K562 (cell line): Measurements from ENCODE around the gene DHRS12. TPM values are rescaled to one million over a fixed set of nuclear protein-coding genes. Genes with fewer than 3 reads are reported as not detected.

ENCODE experiments used
- ATAC-seq: fragments of 200-7000 bp; cut with Tn5 transposase; 3 replicates; pipeline ENCODE4 v1.9.1; 2020; ENCODE audit warnings: moderate library complexity
- BruUV-seq: library from RNA; stranded (reverse); fragments of 400-500 nt; replicated peaks from 2 replicates; lab custom pipeline; 2021; lab: Mats Ljungman, UMichigan
- CTCF ChIA-PET: fragments of 300-600 bp; formaldehyde crosslinking; extraction: SDS; loops from one replicate; lab custom pipeline; 2021; ENCODE audit warnings: low intra/inter-chr PET ratio; lab: Yijun Ruan, JAX
- POLR2A ChIA-PET: fragments of 300-600, 350-650 bp; sonication (Branson Sonifier 250); formaldehyde crosslinking; extraction: SDS; loops from one replicate; lab custom pipeline; 2021; ENCODE audit warnings: antibody characterized with exemption, inconsistent platforms; lab: Yijun Ruan, JAX
- DNase-seq, 4 experiments: peaks; one replicate each; pipeline versions ENCODE4 v3.0.0 to v3.0.0-alpha.2; 2011 to 2018; ENCODE audit warnings: low spot score in 3 of 4, mixed read lengths in 3 of 4; ENCODE audit errors: extremely low read depth in 1 of 4
- FAIRE-seq: peaks from 2 replicates; lab custom pipeline; 2011; peaks lifted over from hg19 to GRCh38; lab: Jason Lieb, UNC
- H2AFZ ChIP-seq: 2 replicates; pipeline ENCODE4 v1.6.0; 2011; ENCODE audit warnings: low read depth, low read length, control low read depth, inconsistent platforms
- H3K27ac ChIP-seq: fragments of 200-600 bp; 3 replicates; pipeline ENCODE4 v1.8.0; 2011; ENCODE audit warnings: low read depth, mild to moderate bottlenecking, control low read depth, inconsistent platforms, low read length, moderate library complexity, mixed read lengths; ENCODE audit errors: extremely low read depth
- H3K27me3 ChIP-seq, 2 experiments: fragments of 300-600 bp in 1 of 2; 2 replicates in 1 of 2; 3 replicates in 1 of 2; pipeline versions ENCODE4 v1.6.0 to v1.8.0; 2011; ENCODE audit warnings: inconsistent platforms in 2 of 2, low read length in 2 of 2, mild to moderate bottlenecking in 1 of 2, mixed read lengths in 1 of 2, moderate library complexity in 1 of 2; ENCODE audit not compliant: control insufficient read depth in 2 of 2, insufficient read depth in 2 of 2
- H3K36me3 ChIP-seq: fragments of 300-600 bp; 3 replicates; pipeline ENCODE4 v1.8.0; 2011; ENCODE audit warnings: mild to moderate bottlenecking, low read length, inconsistent platforms; ENCODE audit not compliant: control insufficient read depth, insufficient read depth
- H3K4me1 ChIP-seq, 2 experiments: fragments of 200-600 bp in 1 of 2; replicated peaks in 1 of 2; 2 replicates in 1 of 2; 3 replicates in 1 of 2; pipeline versions ENCODE4 v1.5.1 to v1.8.0; 2011; ENCODE audit warnings: inconsistent platforms in 2 of 2, low read length in 2 of 2, mild to moderate bottlenecking in 1 of 2, mixed read lengths in 1 of 2, moderate library complexity in 1 of 2; ENCODE audit not compliant: control insufficient read depth in 2 of 2, insufficient read depth in 2 of 2
- H3K4me2 ChIP-seq: 2 replicates; pipeline ENCODE4 v1.6.1; 2011; ENCODE audit warnings: low read length, control low read depth, inconsistent platforms, mixed read lengths; ENCODE audit not compliant: insufficient read depth
- H3K4me3 ChIP-seq: fragments of 200-600 bp; sonication (generic), shearing (Covaris generic); 2 replicates; pipeline ENCODE4 v1.5.1; 2016; ENCODE audit warnings: control low read depth, inconsistent platforms
- H3K79me2 ChIP-seq: fragments of 200-600 bp; 3 replicates; pipeline ENCODE4 v1.8.0; 2011; ENCODE audit warnings: low read length, inconsistent platforms; ENCODE audit not compliant: control insufficient read depth, insufficient read depth
- H3K9ac ChIP-seq, 2 experiments: 2 replicates each; pipeline versions ENCODE4 v1.6.0 to v1.6.1; 2011; ENCODE audit warnings: low read depth in 2 of 2, low read length in 2 of 2, control low read depth in 1 of 2, inconsistent platforms in 1 of 2, mild to moderate bottlenecking in 1 of 2, mixed read lengths in 1 of 2; ENCODE audit not compliant: insufficient read depth in 1 of 2
- H3K9me1 ChIP-seq: one replicate; pipeline ENCODE4 v1.6.0; 2011; ENCODE audit warnings: inconsistent platforms, mild to moderate bottlenecking, low read length, moderate library complexity; ENCODE audit not compliant: control insufficient read depth, insufficient read depth
- H3K9me3 ChIP-seq: replicated peaks from 2 replicates; pipeline ENCODE4 v1.5.1; 2011; ENCODE audit warnings: low read depth, low read length, inconsistent platforms; ENCODE audit not compliant: control insufficient read depth, insufficient read depth
- H4K20me1 ChIP-seq: replicated peaks from 2 replicates; pipeline ENCODE4 v1.6.1; 2011; ENCODE audit warnings: low read length, inconsistent platforms, mixed read lengths; ENCODE audit not compliant: control insufficient read depth, insufficient read depth
- CC2D1A ChIP-seq: fragments of 450-650 bp; IDR thresholded peaks from 2 replicates; pipeline ENCODE4 v1.6.1; 2017; ENCODE audit warnings: mild to moderate bottlenecking
- GTF2F1 ChIP-seq: IDR thresholded peaks from 2 replicates; pipeline ENCODE4 v1.6.1; 2011; ENCODE audit warnings: low read depth, low read length, improper control_type of control experiment
- LARP7 ChIP-seq: fragments of 450-650 bp; IDR thresholded peaks from 2 replicates; pipeline ENCODE4 v1.6.1; 2016
- MAZ ChIP-seq, 2 experiments: fragments of 450-650 bp in 1 of 2; sonication (generic) in 1 of 2; formaldehyde crosslinking; IDR thresholded peaks in 1 of 2; conservative IDR thresholded peaks in 1 of 2; 2 replicates each; pipeline versions ENCODE4 v1.4.0 to v1.5.0; 2020; ENCODE audit warnings: mild to moderate bottlenecking in 1 of 2, missing genetic modification reagents in 1 of 2
- RAD51 ChIP-seq: fragments of 450-650 bp; IDR thresholded peaks from 2 replicates; pipeline ENCODE4 v1.7.1; 2016; ENCODE audit warnings: low read depth, mild to moderate bottlenecking, borderline replicate concordance
- SNIP1 ChIP-seq: fragments of 450-650 bp; IDR thresholded peaks from 2 replicates; pipeline ENCODE4 v1.7.1; 2017; ENCODE audit warnings: low read depth, mild to moderate bottlenecking
- ZNF282 ChIP-seq: sonication (generic); formaldehyde crosslinking; IDR thresholded peaks from 2 replicates; pipeline ENCODE4 v1.8.1; 2023; ENCODE audit warnings: missing genetic modification reagents
- WGBS: fragments of 100-300 bp; shearing (Covaris generic); methylation state at CpG from one replicate; pipeline ENCODE4 v1.1.6; 2016; ENCODE audit warnings: low coverage, mixed read lengths; ENCODE audit not compliant: insufficient coverage; ENCODE audit errors: missing lambda C conversion rate; 5-methylcytosine and 5-hydroxymethylcytosine counted together
- in situ Hi-C: fragments of 300-500 bp; cut with MboI; formaldehyde crosslinking; loops from 4 replicates; pipeline ENCODE4 v1.15.0; 2018; ENCODE audit warnings: inconsistent platforms, mixed read lengths
- intact Hi-C: fragments of 100-400 bp; cut with micrococcal nuclease; formaldehyde crosslinking; loops from 2 replicates; pipeline ENCODE4 v1.14.2; 2022
- polyA plus RNA-seq, 8 experiments: library from polyadenylated mRNA; depleted of rRNA in 4 of 8; stranded (reverse) in 5 of 8; unstranded in 3 of 8; fragments of >200 nt; fragmentation: Nextera tagmentation in 2 of 8; fragmentation: Illumina TruSeq in 1 of 8; extraction: Ambion mirVana in 2 of 8; extraction: Trizol in 1 of 8; gene quantifications; 2 replicates each; pipeline versions ENCODE4 v1.2.1 to v1.2.3, GENCODE V29; 2011 to 2014; ENCODE audit warnings: inconsistent platforms in 1 of 8, missing spikeins in 1 of 8
- total RNA-seq, 7 experiments: library from RNA; depleted of rRNA in 6 of 7; stranded (reverse); fragments of >200 nt in 6 of 7; fragmentation: Illumina TruSeq in 2 of 7; extraction: Trizol in 2 of 7; gene quantifications; 2 replicates each; pipeline versions ENCODE4 v1.2.1 to v1.2.3, GENCODE V29; 2011 to 2021; ENCODE audit warnings: low replicate concordance in 1 of 7
- TF ChIP-seq, protein P1 (sequence below): fragments of 250-450 bp; sonication (Bioruptor Pico); IDR thresholded peaks from 2 replicates; pipeline ENCODE4 v1.9.0; 2021; ENCODE audit warnings: mild to moderate bottlenecking, inconsistent platforms
- TF ChIP-seq, protein P2 (sequence below): fragments of 250-450 bp; sonication (Bioruptor Pico); IDR thresholded peaks from 2 replicates; pipeline ENCODE4 v1.8.0; 2022; ENCODE audit warnings: inconsistent platforms, mild to moderate bottlenecking, moderate library complexity, borderline replicate concordance
- TF ChIP-seq, protein P3 (sequence below): fragments of 250-450 bp; sonication (Bioruptor Pico); IDR thresholded peaks from 2 replicates; pipeline ENCODE4 v1.5.0; 2020; ENCODE audit warnings: mild to moderate bottlenecking

DHRS12 gene
- total and polyA plus RNA-seq, 9 of the 15 experiments (the other 6 are each of a cell fraction or from before 2014, with no cell fraction given) = 0.62 to 2.7 (median 0.98) TPM

DNA sequence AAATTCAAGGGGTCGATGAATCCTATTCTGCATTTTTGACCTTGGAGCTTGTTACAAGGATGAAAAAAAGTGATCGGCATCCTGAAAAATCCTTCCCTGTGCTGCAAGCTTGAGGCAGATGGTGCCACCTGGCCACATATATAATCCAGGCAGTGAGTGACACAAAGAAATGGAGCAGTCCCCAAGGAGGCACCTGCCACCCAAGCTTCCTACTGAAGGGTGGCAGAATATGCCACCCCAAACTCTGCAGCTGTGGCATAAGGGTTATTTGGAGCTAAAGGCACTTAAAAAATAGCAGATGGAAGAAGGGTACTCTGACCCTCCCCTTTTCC is 25.6 kb upstream of the DHRS12 start:
- DNase-seq = no peak
- in situ Hi-C loops = loop anchor here (10.0 kb wide), 1 partner anchor 295 kb away; the partner anchor contains the start of gene NEK5
- Histone ChIP-seq H3K9ac (no peak overlapping the region), H3K27me3 (peaks cover 2 to 36% of the 10 kb centered on the region in 2 experiments; a peak in 3 of 5 replicates), H3K36me3 (no peaks in the 10 kb centered on the region), H3K4me2 (no peak overlapping the region), H3K9me3 (no peaks in the 10 kb centered on the region), H3K4me1 (no peaks in the 10 kb centered on the region; a peak in 1 of 5 replicates), H3K27ac (no peak overlapping the region), H3K4me3 (no peak overlapping the region), H4K20me1 (no peaks in the 10 kb centered on the region), H3K9me1 (no peaks in the 10 kb centered on the region), H2AFZ (no peak overlapping the region), H3K79me2 (no peaks in the 10 kb centered on the region)
- BruUV-seq = no TSS peak
- 50% methylated on average over 2 of the region's 2 CpGs for WGBS
- no peak for TF ChIP-seq LARP7
- TF ChIP-seq GTF2F1 = no peak
- TF ChIP-seq, protein P1, sequence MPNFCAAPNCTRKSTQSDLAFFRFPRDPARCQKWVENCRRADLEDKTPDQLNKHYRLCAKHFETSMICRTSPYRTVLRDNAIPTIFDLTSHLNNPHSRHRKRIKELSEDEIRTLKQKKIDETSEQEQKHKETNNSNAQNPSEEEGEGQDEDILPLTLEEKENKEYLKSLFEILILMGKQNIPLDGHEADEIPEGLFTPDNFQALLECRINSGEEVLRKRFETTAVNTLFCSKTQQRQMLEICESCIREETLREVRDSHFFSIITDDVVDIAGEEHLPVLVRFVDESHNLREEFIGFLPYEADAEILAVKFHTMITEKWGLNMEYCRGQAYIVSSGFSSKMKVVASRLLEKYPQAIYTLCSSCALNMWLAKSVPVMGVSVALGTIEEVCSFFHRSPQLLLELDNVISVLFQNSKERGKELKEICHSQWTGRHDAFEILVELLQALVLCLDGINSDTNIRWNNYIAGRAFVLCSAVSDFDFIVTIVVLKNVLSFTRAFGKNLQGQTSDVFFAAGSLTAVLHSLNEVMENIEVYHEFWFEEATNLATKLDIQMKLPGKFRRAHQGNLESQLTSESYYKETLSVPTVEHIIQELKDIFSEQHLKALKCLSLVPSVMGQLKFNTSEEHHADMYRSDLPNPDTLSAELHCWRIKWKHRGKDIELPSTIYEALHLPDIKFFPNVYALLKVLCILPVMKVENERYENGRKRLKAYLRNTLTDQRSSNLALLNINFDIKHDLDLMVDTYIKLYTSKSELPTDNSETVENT (CRISPR knock-in tag) = no peak
- TF ChIP-seq ZNF282 (CRISPR knock-in tag) = no peak
- TF ChIP-seq RAD51 = no peak
- TF ChIP-seq, protein P2, sequence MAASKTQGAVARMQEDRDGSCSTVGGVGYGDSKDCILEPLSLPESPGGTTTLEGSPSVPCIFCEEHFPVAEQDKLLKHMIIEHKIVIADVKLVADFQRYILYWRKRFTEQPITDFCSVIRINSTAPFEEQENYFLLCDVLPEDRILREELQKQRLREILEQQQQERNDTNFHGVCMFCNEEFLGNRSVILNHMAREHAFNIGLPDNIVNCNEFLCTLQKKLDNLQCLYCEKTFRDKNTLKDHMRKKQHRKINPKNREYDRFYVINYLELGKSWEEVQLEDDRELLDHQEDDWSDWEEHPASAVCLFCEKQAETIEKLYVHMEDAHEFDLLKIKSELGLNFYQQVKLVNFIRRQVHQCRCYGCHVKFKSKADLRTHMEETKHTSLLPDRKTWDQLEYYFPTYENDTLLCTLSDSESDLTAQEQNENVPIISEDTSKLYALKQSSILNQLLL = no peak
- TF ChIP-seq, protein P3, sequence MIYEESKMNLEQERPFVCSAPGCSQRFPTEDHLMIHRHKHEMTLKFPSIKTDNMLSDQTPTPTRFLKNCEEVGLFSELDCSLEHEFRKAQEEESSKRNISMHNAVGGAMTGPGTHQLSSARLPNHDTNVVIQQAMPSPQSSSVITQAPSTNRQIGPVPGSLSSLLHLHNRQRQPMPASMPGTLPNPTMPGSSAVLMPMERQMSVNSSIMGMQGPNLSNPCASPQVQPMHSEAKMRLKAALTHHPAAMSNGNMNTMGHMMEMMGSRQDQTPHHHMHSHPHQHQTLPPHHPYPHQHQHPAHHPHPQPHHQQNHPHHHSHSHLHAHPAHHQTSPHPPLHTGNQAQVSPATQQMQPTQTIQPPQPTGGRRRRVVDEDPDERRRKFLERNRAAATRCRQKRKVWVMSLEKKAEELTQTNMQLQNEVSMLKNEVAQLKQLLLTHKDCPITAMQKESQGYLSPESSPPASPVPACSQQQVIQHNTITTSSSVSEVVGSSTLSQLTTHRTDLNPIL (CRISPR knock-in tag) = no peak
- no peak for TF ChIP-seq SNIP1
- TF ChIP-seq MAZ (CRISPR knock-in tag; conservative IDR thresholded peaks at IDR 0.05 in 1 of 2, IDR thresholded peaks at IDR 0.05 in 1 of 2) = no peak
- TF ChIP-seq CC2D1A = no peak
- ATAC-seq = no peak
- FAIRE-seq = no peak
- ChIA-PET POLR2A (no interaction called here), CTCF (no interaction called here)
- intact Hi-C loops = no loop called here
